Measurements from ENCODE around the gene LILRA6.

DNA sequence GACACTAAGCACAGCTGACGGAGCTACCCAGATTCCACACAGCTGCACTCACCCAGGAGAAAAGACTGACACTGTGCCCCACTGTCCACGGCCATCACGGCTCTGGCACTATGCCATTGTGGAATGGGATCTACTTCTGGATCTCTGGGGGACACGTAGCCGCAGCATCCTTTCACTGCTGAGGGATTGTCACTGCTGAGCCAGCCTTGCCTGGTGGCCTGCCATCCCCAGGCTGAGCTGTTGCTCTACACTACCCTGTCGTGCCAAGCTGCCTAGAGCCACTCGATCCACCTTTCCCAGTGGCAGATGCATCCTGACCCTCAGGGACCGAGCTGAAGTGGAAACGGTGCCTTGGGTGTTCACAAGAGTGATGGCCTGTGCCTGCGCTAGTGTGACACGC, 19.5 kb upstream of the LILRA6 start:
- TF ChIP-seq TAF1 (IDR thresholded peaks at IDR 0.05; ENCODE audit: borderline replicate concordance, low read depth, low read length) (no peak), POLR2AphosphoS5 (IDR thresholded peaks at IDR 0.05; ENCODE audit: low read depth, low read length) (no peak), POLR2A (IDR thresholded peaks at IDR 0.05; ENCODE audit: low read depth, low read length) (no peak)

Data from GM12892 (cell line).